Cerebellar cortex (tissue), 1 donor: ENCODE data around the gene ZNF492.
A peak's percentile ranks its signal among the peaks of the same experiment; 100 is the strongest.
"Not testable (repeated sequence)": the region's sequence is repeated elsewhere in the genome, so short reads cannot be mapped to it uniquely, and the experiment has no call there.

Source experiments
- DNase-seq: peaks from one replicate; pipeline ENCODE4 v3.0.0-alpha.2; 2015; ENCODE audit warnings: low spot score

ZNF492 gene

GRCh38 chr19:22633706-22634449 is at the start of gene ZNF492:
Gene ZNF492 (plus strand): TSS chr19:22634324. CDS start chr19:22653400, 19,076 bp downstream.
- peak; percentile 86 for DNase-seq

- no peak for DNase-seq
Observed at GRCh38 chr19:22595422-22595821, 38.7 kb upstream of the ZNF492 start.

- no peak for DNase-seq
Observed at GRCh38 chr19:22595918-22596341, 38.2 kb upstream of the ZNF492 start.

- no peak for DNase-seq
Observed at GRCh38 chr19:22600690-22601648, 33.2 kb upstream of the ZNF492 start.

- DNase-seq, result no peak
Observed at GRCh38 chr19:22601906-22602630, 32.1 kb upstream of the ZNF492 start.

GRCh38 chr19:22602631-22603272 is 31.4 kb upstream of the ZNF492 start:
- no peak for DNase-seq

GRCh38 chr19:22603518-22604440 is 30.3 kb upstream of the ZNF492 start:
- no peak for DNase-seq

GRCh38 chr19:22604571-22605274 is 29.4 kb upstream of the ZNF492 start:
- DNase-seq, result no peak

- DNase-seq, result no peak
Observed at GRCh38 chr19:22605275-22606211, 28.6 kb upstream of the ZNF492 start.

GRCh38 chr19:22606212-22606553 is 27.9 kb upstream of the ZNF492 start:
- no peak for DNase-seq

GRCh38 chr19:22606954-22607652 is 27.0 kb upstream of the ZNF492 start:
- no peak for DNase-seq

- no peak for DNase-seq
Observed at GRCh38 chr19:22607653-22608430, 26.3 kb upstream of the ZNF492 start.

- DNase-seq, result no peak
Observed at GRCh38 chr19:22608441-22608840, 25.7 kb upstream of the ZNF492 start.

GRCh38 chr19:22609630-22610029 is 24.5 kb upstream of the ZNF492 start:
- no peak for DNase-seq

GRCh38 chr19:22610121-22610520 is 24.0 kb upstream of the ZNF492 start:
- no peak for DNase-seq

- no peak for DNase-seq
Observed at GRCh38 chr19:22612316-22612715, 21.8 kb upstream of the ZNF492 start.

GRCh38 chr19:22616659-22617058 is 17.5 kb upstream of the ZNF492 start:
- DNase-seq, result no peak

GRCh38 chr19:22617181-22617580 is 16.9 kb upstream of the ZNF492 start:
- DNase-seq, result not testable (repeated sequence)
